AG09309 (cell line): ENCODE data around the gene IGSF9B.

Source experiments
- DNase-seq: peaks from one replicate; pipeline ENCODE4 v3.0.0-alpha.2; 2010; ENCODE audit warnings: low read depth
- H3K4me3 ChIP-seq: 2 replicates; pipeline ENCODE4 v1.5.1; 2011; ENCODE audit warnings: mild to moderate bottlenecking, low read depth, low read length, moderate library complexity; ENCODE audit not compliant: control insufficient read depth
- CTCF ChIP-seq: IDR thresholded peaks from 2 replicates; pipeline ENCODE4 v1.5.1; 2011; ENCODE audit warnings: mild to moderate bottlenecking, low read depth, low read length, inconsistent platforms; ENCODE audit not compliant: insufficient read depth, control insufficient read depth; ENCODE audit errors: missing control alignments

The IGSF9B gene

GRCh38 chr11:133992121-133992520 lies 35.4 kb upstream of the IGSF9B start:
- no peak overlapping the region for H3K4me3 ChIP-seq
- TF ChIP-seq CTCF, result no peak
- DNase-seq, result no peak

GRCh38 chr11:133991101-133991500 lies 34.3 kb upstream of the IGSF9B start:
- TF ChIP-seq CTCF, result no peak
- H3K4me3 ChIP-seq, result no peak overlapping the region
- no peak for DNase-seq

GRCh38 chr11:133990501-133990900 lies 33.7 kb upstream of the IGSF9B start:
- TF ChIP-seq CTCF, result no peak
- DNase-seq, result no peak

GRCh38 chr11:133988686-133989410 lies 32.1 kb upstream of the IGSF9B start:
- no peak overlapping the region for H3K4me3 ChIP-seq
- no peak for TF ChIP-seq CTCF
- DNase-seq, result no peak

More at GRCh38 chr11:133990501-133990900, 33.7 kb upstream of the IGSF9B start:
- H3K4me3 ChIP-seq, result no peak overlapping the region

GRCh38 chr11:133987171-133987570 lies 30.4 kb upstream of the IGSF9B start:
- no peak overlapping the region for H3K4me3 ChIP-seq
- DNase-seq, result no peak
- TF ChIP-seq CTCF, result no peak

- DNase-seq, result no peak
- no peak overlapping the region for H3K4me3 ChIP-seq
- no peak for TF ChIP-seq CTCF
Measured at GRCh38 chr11:133985981-133986944, 29.5 kb upstream of the IGSF9B start.
